ENCODE measurements around the gene AMT.
"Not testable (repeated sequence)": the region's sequence is repeated elsewhere in the genome, so short reads cannot be mapped to it uniquely, and the experiment has no call there.

AMT gene

DNA sequence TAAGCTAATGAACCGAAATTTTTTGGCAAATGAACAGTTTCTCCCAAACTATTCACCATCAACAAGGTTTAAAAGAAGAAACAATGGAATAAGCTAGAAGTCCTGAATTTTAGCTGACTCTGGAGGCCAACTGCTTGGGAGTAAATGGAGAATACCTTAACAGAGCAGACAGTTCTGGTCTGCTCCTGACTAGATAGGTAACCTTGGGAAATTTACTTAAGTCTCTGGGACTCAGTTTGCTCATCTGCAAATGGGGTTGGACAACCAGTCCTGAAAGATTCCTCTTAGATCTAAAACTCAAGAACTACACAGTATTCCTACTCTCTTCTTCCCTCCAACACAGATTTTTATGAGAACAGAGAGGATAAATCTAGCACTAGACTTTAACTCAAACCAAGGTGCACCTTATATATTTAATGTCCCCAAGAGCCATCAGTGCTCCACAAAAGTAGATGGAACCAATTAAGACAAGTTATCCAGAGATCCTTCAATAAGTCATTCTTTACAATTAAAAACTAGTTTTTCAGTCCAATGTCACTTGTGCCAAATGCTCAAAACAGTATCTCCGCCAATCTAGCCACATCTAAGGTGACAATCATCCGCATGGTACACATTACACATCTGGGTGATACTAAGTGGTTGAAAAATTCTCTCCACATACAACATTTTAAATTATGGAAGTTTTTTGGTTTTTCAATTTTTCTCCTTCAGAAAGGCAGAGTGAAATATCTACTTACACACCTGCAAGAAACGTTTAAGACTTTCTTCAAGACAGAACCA is 12.0 kb downstream of the AMT start:
- no peak for ATAC-seq
- TF ChIP-seq TOX (CRISPR knock-in tag; IDR thresholded peaks at IDR 0.05; ENCODE audit: borderline replicate concordance) (no peak), ZFP3 (CRISPR knock-in tag; IDR thresholded peaks at IDR 0.05) (no peak), CSRNP3 (CRISPR knock-in tag; IDR thresholded peaks at IDR 0.05) (no peak), ZNF565 (CRISPR knock-in tag; conservative IDR thresholded peaks at IDR 0.05; ENCODE audit: low read depth) (no peak), BACH2 (CRISPR knock-in tag; IDR thresholded peaks at IDR 0.05; ENCODE audit: borderline replicate concordance) (no peak), PATZ1 (CRISPR knock-in tag; IDR thresholded peaks at IDR 0.05; ENCODE audit: borderline replicate concordance) (no peak), ISL1 (CRISPR knock-in tag; IDR thresholded peaks at IDR 0.05) (no peak), OSR1 (CRISPR knock-in tag; IDR thresholded peaks at IDR 0.05) (no peak), ARNTL (CRISPR knock-in tag; IDR thresholded peaks at IDR 0.05; ENCODE audit: borderline replicate concordance, low read depth) (no peak), RARB (CRISPR knock-in tag; IDR thresholded peaks at IDR 0.05) (no peak), GLIS3 (CRISPR knock-in tag; IDR thresholded peaks at IDR 0.05) (no peak)
- TF ChIP-seq, protein P1, sequence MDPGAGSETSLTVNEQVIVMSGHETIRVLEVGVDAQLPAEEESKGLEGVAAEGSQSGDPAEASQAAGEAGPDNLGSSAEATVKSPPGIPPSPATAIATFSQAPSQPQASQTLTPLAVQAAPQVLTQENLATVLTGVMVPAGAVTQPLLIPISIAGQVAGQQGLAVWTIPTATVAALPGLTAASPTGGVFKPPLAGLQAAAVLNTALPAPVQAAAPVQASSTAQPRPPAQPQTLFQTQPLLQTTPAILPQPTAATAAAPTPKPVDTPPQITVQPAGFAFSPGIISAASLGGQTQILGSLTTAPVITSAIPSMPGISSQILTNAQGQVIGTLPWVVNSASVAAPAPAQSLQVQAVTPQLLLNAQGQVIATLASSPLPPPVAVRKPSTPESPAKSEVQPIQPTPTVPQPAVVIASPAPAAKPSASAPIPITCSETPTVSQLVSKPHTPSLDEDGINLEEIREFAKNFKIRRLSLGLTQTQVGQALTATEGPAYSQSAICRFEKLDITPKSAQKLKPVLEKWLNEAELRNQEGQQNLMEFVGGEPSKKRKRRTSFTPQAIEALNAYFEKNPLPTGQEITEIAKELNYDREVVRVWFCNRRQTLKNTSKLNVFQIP (CRISPR knock-in tag; IDR thresholded peaks at IDR 0.05; ENCODE audit: borderline replicate concordance, low read depth), result no peak

GRCh38 chr3:49406571-49407565 is 15.4 kb downstream of the AMT start:
- ATAC-seq, result no peak
- TF ChIP-seq OSR1 (CRISPR knock-in tag; IDR thresholded peaks at IDR 0.05) (no peak), BACH2 (CRISPR knock-in tag; IDR thresholded peaks at IDR 0.05; ENCODE audit: borderline replicate concordance) (no peak), TOX (CRISPR knock-in tag; IDR thresholded peaks at IDR 0.05; ENCODE audit: borderline replicate concordance) (no peak), TCF4 (CRISPR knock-in tag; IDR thresholded peaks at IDR 0.05; ENCODE audit: borderline replicate concordance) (no peak), ZNF8 (CRISPR knock-in tag; IDR thresholded peaks at IDR 0.05) (no peak), CSRNP3 (CRISPR knock-in tag; IDR thresholded peaks at IDR 0.05) (no peak)

DNA sequence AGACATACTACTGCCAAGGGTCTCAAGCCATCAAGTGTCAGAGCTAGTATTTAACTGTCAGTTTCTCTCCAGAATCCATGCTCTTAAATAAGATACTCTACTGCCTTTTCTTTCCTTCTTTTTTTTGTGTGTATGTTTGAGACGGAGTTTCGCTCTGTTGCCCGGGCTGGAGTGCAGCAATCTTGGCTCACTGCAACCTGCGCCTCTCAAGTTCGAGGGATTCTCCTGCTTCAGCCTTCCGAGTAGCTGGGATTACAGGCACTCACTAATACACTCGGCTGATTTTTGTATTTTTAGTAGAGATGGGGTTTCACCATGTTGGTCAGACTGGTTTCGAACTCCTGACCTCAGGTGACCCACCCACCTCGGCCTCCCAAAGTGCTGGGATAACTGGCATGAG is 16.7 kb downstream of the AMT start:
- ATAC-seq, result not testable (repeated sequence)

DNA sequence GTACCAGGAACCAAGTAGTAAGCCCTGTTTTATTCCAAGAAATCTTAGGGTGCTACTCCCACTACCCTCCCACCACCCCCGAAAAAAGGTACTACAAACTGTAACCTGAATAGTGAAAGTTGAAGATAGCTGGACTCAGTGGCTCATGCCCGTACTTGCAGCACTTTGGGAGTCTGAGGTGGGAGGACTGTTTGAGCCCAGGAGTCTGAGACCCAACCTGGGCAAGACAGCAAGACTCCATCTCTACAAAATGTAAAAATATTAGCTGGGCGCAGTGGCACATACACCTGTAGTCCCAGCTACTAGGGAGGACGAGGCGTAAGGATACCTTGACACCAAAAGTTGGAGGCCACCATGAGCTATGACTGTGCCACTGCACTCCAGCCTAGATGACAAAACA is 18.4 kb downstream of the AMT start:
- ATAC-seq, result no peak
- TF ChIP-seq PATZ1 (CRISPR knock-in tag; IDR thresholded peaks at IDR 0.05; ENCODE audit: borderline replicate concordance) (no peak), ZNF565 (CRISPR knock-in tag; conservative IDR thresholded peaks at IDR 0.05; ENCODE audit: low read depth) (no peak), ESRRG (CRISPR knock-in tag; IDR thresholded peaks at IDR 0.05) (no peak), ZNF70 (CRISPR knock-in tag; IDR thresholded peaks at IDR 0.05) (no peak), TCF4 (CRISPR knock-in tag; IDR thresholded peaks at IDR 0.05; ENCODE audit: borderline replicate concordance) (no peak), OSR1 (CRISPR knock-in tag; IDR thresholded peaks at IDR 0.05) (no peak), CSRNP3 (CRISPR knock-in tag; IDR thresholded peaks at IDR 0.05) (no peak), BACH2 (CRISPR knock-in tag; IDR thresholded peaks at IDR 0.05; ENCODE audit: borderline replicate concordance) (no peak), ISL1 (CRISPR knock-in tag; IDR thresholded peaks at IDR 0.05) (no peak), ZFP3 (CRISPR knock-in tag; IDR thresholded peaks at IDR 0.05) (no peak), SNAI2 (CRISPR knock-in tag; IDR thresholded peaks at IDR 0.05) (no peak), TSHZ2 (CRISPR knock-in tag; IDR thresholded peaks at IDR 0.05) (no peak), ZNF8 (CRISPR knock-in tag; IDR thresholded peaks at IDR 0.05) (no peak), CSDC2 (CRISPR knock-in tag; IDR thresholded peaks at IDR 0.05) (no peak)

All from SK-N-SH treated with all-trans-retinoic acid at 6 μM for 48 hours (cell line).